Activated T-cell treated with anti-CD3 and anti-CD28 coated beads, Interleukin-2, amount 50 U/mL, for 4 hours (primary cell): ENCODE results near the gene ISOC2. TPM values are rescaled to one million over a fixed set of nuclear protein-coding genes. Genes with fewer than 3 reads are reported as not detected.

Source experiments
- ATAC-seq, 2 donors: fragments of 200-7000 bp; cut with Tn5 transposase; one replicate each; pipeline ENCODE4 v1.10.0; 2021
- DNase-seq: peaks from one replicate; pipeline ENCODE4 v3.0.0-alpha.2; 2020
- H3K27me3 Mint-ChIP-seq: one replicate; pipeline ENCODE4 v1.8.0; 2021; ENCODE audit warnings: low read depth, mixed read lengths
- H3K36me3 Mint-ChIP-seq: one replicate; pipeline ENCODE4 v1.8.0; 2022; ENCODE audit warnings: mixed read lengths; ENCODE audit not compliant: insufficient read depth
- H3K4me1 Mint-ChIP-seq: one replicate; pipeline ENCODE4 v1.8.0; 2021; ENCODE audit warnings: low read depth, mixed read lengths
- H3K4me3 Mint-ChIP-seq: one replicate; pipeline ENCODE4 v1.8.0; 2021; ENCODE audit warnings: mild to moderate bottlenecking, moderate library complexity, mixed read lengths
- H3K9me3 Mint-ChIP-seq: one replicate; pipeline ENCODE4 v1.8.0; 2021; ENCODE audit warnings: mixed read lengths
- total RNA-seq, 3 donors: library from RNA; stranded (reverse); gene quantifications; one replicate each; pipeline ENCODE4 v1.2.1, GENCODE V29; 2021

Gene ISOC2
- total RNA-seq, 3 donors from 2014 or later = 63.2 to 65.1 (median 64.5) TPM

DNA sequence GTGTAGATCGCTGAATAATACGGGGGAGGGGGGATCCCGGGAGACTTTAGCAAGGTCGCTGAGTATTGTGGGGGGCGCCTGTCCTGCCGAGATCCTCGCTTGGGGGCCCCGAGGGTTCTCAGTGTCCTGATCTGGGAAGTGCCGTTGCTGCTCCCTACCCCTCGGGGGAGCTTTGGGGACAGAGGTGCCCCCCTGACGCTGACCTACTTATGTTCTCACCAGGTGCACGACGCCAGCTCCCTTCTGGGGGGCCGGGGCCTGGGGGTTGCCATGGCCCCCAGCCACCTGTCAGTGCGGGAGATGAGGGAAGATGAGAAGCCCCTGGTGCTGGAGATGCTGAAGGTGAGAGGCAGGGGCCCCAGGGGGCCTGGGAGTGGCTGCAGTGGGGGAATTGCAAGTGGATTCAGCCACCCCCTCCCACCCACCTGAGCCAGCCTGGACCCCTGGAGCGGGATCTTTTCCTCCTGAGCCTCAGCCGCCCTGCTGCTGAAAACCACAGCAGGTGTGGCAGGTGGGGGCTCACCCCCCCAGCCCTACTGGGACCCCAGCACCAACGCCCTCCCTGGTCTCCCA is 24.1 kb upstream of the ISOC2 start:
- no peak for DNase-seq
- no peaks in the 10 kb centered on the region for H3K9me3 Mint-ChIP-seq
- peaks cover 2% of the 10 kb centered on the region for H3K36me3 Mint-ChIP-seq
- no peaks in the 10 kb centered on the region for H3K27me3 Mint-ChIP-seq
- peaks cover 15% of the 10 kb centered on the region for H3K4me1 Mint-ChIP-seq
- peak overlapping the region; percentile 79 for H3K4me3 Mint-ChIP-seq
- ATAC-seq = peak in 1 of 2 donors; percentile 4

DNA sequence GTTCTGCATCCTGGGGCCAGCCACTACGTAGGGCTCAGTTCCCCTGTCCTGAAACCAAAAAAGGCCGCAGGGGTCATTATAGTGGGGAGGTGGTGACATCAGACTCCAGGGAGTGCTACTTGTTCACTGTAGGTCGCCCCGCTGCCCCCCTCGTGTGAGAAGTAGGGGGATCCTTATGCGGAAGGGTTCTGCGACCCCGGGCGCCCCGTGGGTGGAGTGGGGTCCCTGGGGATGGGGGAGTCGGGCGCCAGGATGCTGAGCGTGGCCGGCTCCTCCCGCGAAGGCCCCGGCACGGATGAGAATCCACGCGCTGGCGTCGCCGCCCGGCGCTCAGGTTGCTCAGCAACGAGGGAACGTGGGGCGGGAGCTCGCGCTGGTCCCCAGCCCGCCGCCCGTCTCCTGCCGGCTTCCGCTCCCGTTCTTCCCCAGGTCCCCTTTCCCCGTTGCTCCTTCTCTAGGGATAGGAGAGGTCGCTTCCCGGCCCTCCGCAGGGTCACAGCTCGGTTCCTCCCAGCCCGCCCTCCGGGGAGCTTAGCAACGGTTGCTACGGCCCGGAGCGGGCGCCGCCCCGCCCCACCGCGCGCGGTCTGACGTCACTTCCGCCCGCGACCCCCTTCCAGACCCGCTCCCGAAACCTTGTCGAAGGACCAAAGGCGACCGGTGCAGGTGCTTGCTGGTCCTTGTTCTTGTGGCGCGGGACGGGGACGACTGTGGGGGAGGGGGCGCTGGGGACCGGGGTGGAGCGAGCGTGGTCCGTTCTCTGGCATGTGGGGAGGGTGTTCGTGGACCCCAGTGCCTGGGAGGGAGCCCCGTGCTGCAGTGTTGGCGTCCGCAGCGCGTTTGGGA is 23.4 kb upstream of the ISOC2 start, which contains the start of gene NAT14:
Gene NAT14 (plus strand): TSS at position 596 of the 846 bp plus-strand sequence. CDS start 521 bp downstream, outside the sequence.
- peaks cover 2% of the 10 kb centered on the region for H3K36me3 Mint-ChIP-seq
- H3K4me1 Mint-ChIP-seq = peaks cover 18% of the 10 kb centered on the region
- peak; percentile 78 to 82 for ATAC-seq

DNA sequence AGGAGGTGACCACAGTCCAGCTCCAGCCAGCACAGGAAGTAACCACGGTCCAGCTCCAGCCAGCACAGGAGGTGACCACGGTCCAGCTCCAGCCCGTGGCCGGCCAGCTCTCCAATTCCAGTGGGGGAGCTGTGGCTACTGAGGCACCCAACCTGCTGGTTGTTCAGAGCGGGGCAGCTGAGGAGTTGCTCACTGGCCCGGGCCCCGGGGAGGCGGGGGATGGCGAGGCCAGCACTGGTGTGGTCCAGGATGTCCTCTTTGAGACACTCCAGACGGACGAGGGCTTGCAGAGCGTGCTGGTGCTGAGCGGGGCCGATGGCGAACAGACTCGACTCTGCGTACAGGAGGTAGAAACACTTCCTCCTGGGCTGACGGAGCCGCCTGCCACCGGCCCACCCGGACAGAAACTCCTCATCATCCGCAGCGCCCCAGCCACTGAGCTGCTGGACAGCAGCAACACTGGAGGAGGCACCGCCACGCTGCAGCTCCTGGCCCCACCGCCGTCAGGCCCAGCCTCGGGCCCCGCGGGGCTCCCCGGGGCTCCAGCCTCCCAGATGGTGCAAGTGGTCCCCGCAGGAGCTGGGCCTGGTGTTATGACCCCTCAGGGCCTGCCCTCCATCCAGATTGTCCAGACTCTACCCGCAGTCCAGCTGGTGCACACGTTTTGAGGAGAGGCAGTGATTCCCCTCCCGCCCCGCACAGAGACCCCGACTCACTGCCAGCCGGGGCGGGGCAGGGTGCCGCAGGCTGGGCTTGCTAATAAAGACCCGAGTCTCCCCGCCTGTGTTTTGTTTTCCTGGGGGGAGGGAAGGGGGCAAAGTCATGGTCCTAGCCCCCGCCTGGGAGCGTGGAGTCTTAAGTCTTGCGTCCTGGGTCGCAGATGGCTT is 22.5 kb upstream of the ISOC2 start:
- H3K27me3 Mint-ChIP-seq = no peaks in the 10 kb centered on the region
- DNase-seq = no peak
- peak overlapping the region; percentile 79 for H3K4me3 Mint-ChIP-seq
- peaks cover 26% of the 10 kb centered on the region for H3K4me1 Mint-ChIP-seq
- peaks cover 2% of the 10 kb centered on the region for H3K36me3 Mint-ChIP-seq
- no peak for ATAC-seq
- H3K9me3 Mint-ChIP-seq = no peaks in the 10 kb centered on the region

More for the DNA sequence above, 23.4 kb upstream of the ISOC2 start, which contains the start of gene NAT14:
- Mint-ChIP-seq H3K4me3 (peak within 1 kb of the TSS; percentile 79), H3K27me3 (no peaks in the 10 kb centered on the region), H3K9me3 (no peaks in the 10 kb centered on the region)
- peak; percentile 47 for DNase-seq

DNA sequence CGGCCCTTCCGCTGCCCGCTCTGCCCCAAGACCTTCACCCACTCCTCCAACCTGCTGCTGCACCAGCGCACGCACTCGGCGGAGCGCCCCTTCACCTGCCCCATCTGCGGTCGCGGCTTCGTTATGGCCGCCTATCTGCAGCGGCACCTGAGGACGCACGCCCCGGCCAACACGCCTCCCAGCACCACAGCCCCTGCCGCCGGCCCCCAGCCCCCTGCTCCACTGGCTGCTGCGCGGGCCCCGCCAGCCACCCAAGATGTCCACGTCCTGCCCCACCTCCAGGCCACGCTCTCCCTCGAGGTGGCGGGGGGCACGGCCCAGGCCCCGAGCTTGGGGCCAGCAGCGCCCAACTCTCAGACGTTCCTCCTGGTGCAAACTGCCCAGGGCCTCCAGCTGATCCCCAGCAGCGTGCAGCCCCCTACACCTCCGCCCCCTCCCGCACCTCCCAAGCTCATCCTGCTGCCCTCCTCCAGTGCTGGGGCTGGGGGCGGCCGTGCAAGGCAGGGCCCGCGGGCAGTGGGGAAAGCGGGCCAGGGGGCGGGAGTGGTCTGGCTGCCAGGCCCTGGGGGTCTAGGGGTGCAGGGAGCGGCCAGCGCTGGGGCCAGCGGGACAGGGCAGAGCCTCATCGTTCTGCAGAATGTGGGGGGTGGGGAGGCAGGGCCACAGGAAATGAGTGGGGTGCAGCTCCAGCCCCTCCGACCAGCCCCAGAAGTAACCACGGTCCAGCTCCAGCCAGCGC is 21.7 kb upstream of the ISOC2 start:
- Mint-ChIP-seq H3K4me1 (peaks cover 34% of the 10 kb centered on the region), H3K4me3 (peak overlapping the region; percentile 26), H3K27me3 (no peaks in the 10 kb centered on the region), H3K9me3 (no peaks in the 10 kb centered on the region), H3K36me3 (peaks cover 4% of the 10 kb centered on the region)
- ATAC-seq (no peak), DNase-seq (no peak)

DNA sequence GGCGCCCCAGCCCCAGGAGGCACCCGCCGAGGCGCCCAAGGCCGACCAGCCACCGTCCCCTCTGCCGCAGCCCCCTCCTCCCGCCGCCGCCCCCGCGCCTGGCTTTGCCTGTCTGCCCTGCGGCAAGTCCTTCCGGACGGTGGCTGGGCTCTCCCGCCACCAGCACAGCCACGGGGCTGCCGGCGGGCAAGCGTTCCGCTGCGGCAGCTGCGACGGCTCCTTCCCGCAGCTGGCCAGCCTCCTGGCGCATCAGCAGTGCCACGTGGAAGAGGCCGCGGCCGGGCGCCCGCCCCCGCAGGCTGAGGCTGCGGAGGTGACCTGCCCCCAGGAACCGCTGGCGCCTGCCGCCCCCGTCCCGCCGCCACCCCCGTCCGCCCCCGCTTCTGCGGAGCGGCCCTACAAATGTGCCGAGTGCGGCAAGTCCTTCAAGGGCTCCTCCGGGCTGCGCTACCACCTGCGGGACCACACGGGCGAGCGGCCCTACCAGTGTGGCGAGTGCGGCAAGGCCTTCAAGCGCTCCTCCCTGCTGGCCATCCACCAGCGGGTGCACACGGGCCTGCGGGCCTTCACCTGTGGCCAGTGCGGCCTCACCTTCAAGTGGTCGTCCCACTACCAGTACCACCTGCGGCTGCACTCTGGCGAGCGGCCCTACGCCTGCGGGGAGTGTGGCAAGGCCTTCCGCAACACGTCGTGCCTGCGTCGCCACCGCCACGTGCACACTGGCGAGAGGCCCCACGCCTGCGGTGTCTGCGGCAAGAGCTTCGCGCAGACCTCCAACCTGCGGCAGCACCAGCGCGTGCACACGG is 20.9 kb upstream of the ISOC2 start:
- no peaks in the 10 kb centered on the region for H3K27me3 Mint-ChIP-seq
- peak overlapping the region; percentile 26 for H3K4me3 Mint-ChIP-seq
- peaks cover 35% of the 10 kb centered on the region for H3K4me1 Mint-ChIP-seq
- ATAC-seq = no peak
- H3K9me3 Mint-ChIP-seq = no peaks in the 10 kb centered on the region
- peaks cover 4% of the 10 kb centered on the region for H3K36me3 Mint-ChIP-seq
- DNase-seq = no peak

DNA sequence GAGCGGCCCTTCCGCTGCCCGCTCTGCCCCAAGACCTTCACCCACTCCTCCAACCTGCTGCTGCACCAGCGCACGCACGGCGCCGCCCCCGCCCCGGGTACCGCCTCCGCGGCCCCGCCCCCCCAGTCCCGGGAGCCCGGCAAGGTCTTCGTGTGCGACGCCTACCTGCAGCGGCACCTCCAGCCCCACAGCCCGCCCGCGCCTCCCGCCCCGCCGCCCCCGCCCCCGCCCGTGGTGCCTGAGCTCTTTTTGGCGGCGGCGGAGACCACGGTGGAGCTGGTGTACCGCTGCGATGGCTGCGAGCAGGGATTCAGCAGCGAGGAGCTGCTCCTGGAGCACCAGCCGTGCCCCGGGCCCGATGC is 20.3 kb upstream of the ISOC2 start:
- DNase-seq = no peak
- H3K4me1 Mint-ChIP-seq = peaks cover 32% of the 10 kb centered on the region
- no peaks in the 10 kb centered on the region for H3K9me3 Mint-ChIP-seq
- H3K4me3 Mint-ChIP-seq = no peak overlapping the region
- H3K36me3 Mint-ChIP-seq = peaks cover 4% of the 10 kb centered on the region
- ATAC-seq = no peak
- H3K27me3 Mint-ChIP-seq = no peaks in the 10 kb centered on the region

DNA sequence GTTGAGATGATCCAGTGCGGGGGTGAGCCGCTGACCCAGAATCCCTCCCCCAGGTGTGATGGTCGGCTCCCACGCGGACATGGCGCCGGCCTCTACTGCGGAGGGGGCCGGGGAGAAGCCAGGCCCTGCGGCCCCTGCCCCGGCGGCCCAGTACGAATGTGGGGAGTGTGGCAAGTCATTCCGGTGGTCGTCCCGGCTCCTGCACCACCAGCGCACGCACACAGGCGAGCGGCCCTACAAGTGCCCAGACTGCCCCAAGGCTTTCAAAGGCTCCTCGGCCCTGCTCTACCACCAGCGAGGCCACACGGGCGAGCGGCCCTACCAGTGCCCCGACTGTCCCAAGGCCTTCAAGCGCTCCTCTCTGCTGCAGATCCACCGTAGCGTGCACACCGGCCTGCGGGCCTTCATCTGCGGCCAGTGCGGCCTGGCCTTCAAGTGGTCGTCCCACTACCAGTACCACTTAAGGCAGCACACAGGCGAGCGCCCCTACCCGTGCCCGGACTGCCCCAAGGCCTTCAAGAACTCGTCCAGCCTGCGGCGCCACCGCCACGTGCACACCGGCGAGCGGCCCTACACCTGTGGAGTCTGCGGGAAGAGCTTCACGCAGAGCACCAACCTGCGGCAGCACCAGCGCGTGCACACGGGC is 19.8 kb upstream of the ISOC2 start:
- Mint-ChIP-seq H3K9me3 (no peaks in the 10 kb centered on the region), H3K4me3 (no peak overlapping the region), H3K36me3 (peaks cover 4% of the 10 kb centered on the region), H3K27me3 (no peaks in the 10 kb centered on the region), H3K4me1 (peaks cover 33% of the 10 kb centered on the region)
- ATAC-seq (no peak), DNase-seq (no peak)

DNA sequence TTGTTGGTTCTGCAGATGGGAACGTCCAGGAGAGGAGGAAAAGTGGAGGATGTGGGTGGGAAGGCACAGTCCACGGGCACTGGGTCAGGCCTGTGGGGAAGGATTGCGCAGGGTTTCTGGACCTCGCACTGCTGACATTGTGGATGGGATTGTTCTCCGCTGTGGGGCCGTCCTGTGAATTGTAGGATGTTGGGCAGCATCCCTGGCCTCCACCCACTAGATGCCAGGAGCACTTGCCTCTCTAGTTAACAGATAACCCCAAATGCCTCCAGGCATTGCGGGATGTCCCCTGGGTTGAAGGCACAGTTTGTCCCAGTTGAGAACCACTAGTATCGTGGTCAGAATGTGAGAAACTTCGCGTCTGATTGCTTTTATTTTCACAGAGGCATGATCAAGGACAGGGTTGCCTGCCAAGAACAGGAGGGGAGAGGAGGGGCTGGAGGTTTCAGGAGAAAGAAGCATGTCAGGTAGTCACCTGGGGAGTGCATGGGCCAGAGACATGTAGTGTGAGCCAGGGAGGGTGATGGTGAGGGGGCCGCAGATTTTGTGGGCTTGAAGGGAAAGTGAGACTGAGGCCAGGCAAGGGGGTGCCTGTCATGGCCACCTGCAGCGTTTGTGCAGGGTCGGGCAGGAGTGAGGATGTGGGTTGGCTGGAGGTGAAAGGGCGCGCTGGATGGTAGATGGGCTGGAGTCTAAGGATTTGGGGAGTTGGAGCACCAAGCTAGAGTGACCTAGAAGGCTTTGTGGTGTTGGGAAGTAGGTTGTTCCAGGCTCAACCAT is 18.2 kb upstream of the ISOC2 start:
- Mint-ChIP-seq H3K36me3 (peaks cover 4% of the 10 kb centered on the region), H3K27me3 (no peaks in the 10 kb centered on the region), H3K4me3 (no peak overlapping the region)

DNA sequence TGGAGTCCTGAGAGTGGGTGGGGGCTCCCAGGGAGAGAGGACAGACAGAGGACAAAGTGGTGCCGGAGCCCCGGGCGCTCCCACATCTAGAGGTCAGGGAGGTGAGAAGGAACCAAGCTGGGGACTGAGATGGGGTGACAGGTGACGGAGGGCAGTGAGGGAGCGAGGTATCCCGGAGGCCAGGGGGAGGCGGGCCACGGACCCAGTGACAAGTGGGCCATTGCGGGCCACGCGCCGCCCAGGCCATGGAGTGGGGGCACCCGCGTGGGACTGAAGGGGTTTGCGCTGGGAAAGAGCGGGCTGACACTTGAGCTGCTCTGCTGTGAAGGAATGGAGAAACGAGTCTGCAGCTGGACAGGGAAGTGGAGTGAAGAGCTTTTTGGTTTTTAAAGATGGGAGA is 17.6 kb upstream of the ISOC2 start:
- Mint-ChIP-seq H3K4me1 (peaks cover 32% of the 10 kb centered on the region), H3K27me3 (no peaks in the 10 kb centered on the region), H3K36me3 (peaks cover 4% of the 10 kb centered on the region), H3K4me3 (no peak overlapping the region), H3K9me3 (no peaks in the 10 kb centered on the region)
- no peak for DNase-seq
- no peak for ATAC-seq

More for the DNA sequence above, 18.2 kb upstream of the ISOC2 start:
- DNase-seq (no peak), ATAC-seq (no peak)
- no peaks in the 10 kb centered on the region for H3K9me3 Mint-ChIP-seq
- peaks cover 34% of the 10 kb centered on the region for H3K4me1 Mint-ChIP-seq

DNA sequence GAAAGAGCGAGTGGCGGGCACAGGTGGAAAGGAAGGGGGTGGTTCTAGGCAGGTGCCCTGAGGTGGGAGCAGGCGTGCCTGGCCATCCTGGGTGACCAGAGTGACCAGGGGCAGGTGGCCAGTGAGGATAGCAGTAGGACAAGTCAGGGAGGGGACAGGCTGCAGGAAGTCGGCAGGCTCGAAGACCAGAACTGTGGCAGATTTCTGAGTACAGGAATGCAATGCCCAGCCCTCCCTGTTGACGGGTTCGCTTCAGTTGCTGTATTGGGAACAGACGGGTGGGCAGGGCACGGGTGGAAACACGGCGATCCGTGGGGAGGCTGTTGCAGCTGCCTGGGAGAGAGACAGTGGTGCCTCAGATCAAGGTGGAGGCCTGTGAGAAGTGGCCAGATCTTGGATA is 16.9 kb upstream of the ISOC2 start:
- Mint-ChIP-seq H3K4me3 (peak overlapping the region; percentile 54), H3K4me1 (peaks cover 32% of the 10 kb centered on the region), H3K9me3 (no peaks in the 10 kb centered on the region), H3K27me3 (no peaks in the 10 kb centered on the region), H3K36me3 (peaks cover 4% of the 10 kb centered on the region)
- no peak for ATAC-seq
- no peak for DNase-seq

DNA sequence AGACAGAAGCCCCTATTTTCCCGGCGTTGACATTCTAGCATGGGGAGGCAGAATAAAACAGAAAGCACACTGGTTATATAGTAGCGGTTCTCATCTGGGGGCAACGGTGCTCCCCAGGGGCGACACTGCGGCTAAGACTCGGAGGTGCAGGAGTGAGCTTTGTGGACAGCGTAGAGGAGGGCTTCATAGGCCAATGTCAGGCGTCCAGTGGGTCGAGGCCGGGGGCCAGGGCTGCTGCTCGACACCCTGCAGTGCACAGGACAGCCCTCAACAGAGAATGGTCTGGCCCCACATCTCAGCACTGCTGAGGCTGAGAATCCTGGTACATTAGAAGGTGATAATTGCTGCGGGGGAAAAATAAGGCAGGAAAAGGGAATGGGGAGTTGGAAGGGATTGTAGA is 16.5 kb upstream of the ISOC2 start:
- H3K4me3 Mint-ChIP-seq = peak overlapping the region; percentile 54
- peaks cover 4% of the 10 kb centered on the region for H3K36me3 Mint-ChIP-seq
- no peak for DNase-seq
- no peak for ATAC-seq
- peaks cover 32% of the 10 kb centered on the region for H3K4me1 Mint-ChIP-seq
- no peaks in the 10 kb centered on the region for H3K9me3 Mint-ChIP-seq
- no peaks in the 10 kb centered on the region for H3K27me3 Mint-ChIP-seq

DNA sequence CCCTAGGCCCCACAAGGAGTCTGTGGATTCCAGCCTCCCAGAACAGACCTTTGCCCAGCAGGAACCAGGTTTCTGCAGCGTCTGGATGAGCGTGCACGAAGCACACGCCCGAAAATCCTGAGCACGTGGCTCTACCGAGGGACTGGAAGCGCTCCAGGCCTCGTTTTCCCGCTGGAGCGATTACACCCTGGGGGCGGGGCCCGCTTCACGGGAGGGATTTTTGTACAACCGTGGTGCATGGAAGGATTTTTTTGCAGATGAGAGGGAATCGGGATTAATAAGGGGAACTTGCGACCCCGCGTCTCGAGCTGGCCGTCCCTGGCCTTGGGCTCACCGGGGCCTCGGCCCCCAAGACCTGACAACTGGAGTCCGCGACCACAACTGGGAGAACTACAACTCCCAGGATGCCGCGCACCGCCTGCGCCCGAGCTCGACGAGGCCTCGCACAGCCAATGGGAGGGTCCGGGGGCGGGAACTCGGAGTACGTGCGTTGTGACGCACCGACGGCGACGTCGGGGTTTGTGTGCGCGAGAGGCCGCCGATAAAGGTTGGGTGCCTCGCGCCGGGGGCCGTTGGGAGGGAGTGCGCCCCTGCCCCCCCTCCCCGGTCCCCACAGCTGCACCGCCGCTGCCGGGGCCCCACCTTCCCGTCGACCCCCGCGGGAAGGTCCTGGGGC is 14.8 kb upstream of the ISOC2 start, which contains the start of gene ZNF628:
Gene ZNF628 (plus strand): TSS at position 518 of the 676 bp plus-strand sequence. CDS start 3,294 bp downstream, outside the sequence.
- DNase-seq = peak; percentile 97
- peaks cover 32% of the 10 kb centered on the region for H3K4me1 Mint-ChIP-seq
- peak; percentile 95 to 97 for ATAC-seq
- no peaks in the 10 kb centered on the region for H3K9me3 Mint-ChIP-seq
- H3K36me3 Mint-ChIP-seq = peaks cover 2% of the 10 kb centered on the region
- no peaks in the 10 kb centered on the region for H3K27me3 Mint-ChIP-seq
- peak within 1 kb of the TSS; percentile 85 for H3K4me3 Mint-ChIP-seq
